Measurements from ENCODE around the gene C2CD4C.

DNA sequence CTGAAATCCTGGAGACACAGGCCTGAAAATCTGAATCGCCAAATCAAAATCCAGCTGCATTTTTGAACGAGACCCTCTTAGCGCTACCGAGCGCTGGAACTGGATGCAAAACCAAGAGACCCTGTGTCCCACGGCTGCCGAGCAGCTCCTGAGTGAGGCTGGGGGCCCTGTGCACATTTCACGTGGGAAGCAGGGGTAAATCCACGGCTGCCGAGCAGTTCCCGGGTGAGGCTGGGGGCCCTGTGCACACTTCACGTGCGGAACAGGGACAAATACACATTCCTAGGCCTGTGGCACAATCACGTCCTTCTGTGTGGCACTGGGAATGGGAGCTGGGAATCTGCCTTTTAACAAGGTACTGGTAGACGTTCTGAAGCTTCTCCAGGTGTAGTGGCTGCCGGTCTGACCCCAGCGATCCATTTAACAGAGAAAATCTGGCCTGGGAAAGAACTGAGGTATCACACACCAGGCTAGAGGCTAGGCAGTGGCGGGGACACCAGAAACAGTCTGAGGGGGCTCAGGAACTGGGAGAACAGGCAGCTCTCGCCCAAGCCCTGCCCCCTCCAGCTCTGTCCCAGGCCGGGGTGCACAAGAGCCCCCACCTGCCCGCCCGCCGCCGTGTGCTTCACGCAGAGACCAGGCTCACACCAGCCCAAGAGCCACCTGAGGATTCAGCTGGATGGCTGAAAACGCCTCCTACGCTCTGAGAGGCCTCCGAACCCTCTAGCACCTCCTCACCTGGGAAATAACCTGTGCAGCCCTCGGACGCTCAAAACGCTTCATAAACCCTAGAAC is 11.0 kb upstream of the C2CD4C start:
- TF ChIP-seq, protein P1, sequence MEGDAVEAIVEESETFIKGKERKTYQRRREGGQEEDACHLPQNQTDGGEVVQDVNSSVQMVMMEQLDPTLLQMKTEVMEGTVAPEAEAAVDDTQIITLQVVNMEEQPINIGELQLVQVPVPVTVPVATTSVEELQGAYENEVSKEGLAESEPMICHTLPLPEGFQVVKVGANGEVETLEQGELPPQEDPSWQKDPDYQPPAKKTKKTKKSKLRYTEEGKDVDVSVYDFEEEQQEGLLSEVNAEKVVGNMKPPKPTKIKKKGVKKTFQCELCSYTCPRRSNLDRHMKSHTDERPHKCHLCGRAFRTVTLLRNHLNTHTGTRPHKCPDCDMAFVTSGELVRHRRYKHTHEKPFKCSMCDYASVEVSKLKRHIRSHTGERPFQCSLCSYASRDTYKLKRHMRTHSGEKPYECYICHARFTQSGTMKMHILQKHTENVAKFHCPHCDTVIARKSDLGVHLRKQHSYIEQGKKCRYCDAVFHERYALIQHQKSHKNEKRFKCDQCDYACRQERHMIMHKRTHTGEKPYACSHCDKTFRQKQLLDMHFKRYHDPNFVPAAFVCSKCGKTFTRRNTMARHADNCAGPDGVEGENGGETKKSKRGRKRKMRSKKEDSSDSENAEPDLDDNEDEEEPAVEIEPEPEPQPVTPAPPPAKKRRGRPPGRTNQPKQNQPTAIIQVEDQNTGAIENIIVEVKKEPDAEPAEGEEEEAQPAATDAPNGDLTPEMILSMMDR (IDR thresholded peaks at IDR 0.05), result no peak
- TF ChIP-seq POLR2A (IDR thresholded peaks at IDR 0.05), result no peak

Measured in uterus (tissue), 2 donors.